HG03442 (cell line): ENCODE measurements around the gene TLCD2.
"Not testable (repeated sequence)": the region's sequence is repeated elsewhere in the genome, so short reads cannot be mapped to it uniquely, and the experiment has no call there.

Source experiments
- ATAC-seq: cut with Tn5 transposase; IDR thresholded peaks from one replicate; pipeline ENCODE4 v1.9.1; 2021; ENCODE audit warnings: mild to moderate bottlenecking, moderate library complexity; ENCODE audit not compliant: unreplicated experiment

The TLCD2 gene

DNA sequence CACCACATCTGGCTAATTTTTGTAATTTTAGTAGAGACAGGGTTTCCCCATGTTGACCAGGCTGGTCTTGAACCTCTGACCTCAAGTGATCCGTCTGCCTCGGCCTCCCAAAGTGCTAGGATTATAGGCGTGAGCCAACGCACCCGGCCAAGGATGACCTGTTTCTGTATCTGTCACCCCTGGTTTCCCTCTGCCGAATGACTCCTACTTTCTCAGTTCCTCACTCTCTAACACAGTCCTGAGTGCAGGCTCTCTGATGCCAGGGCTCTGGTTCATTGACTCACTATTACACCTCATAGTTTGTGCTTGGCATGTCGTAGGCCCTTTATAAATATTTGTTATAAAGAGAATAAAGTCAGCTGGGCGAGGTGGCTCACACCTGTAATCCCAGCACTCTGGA, 14.8 kb downstream of the TLCD2 start:
- ATAC-seq, result no peak

GRCh38 chr17:1693339-1693738, 16.8 kb downstream of the TLCD2 start:
- ATAC-seq, result no peak

GRCh38 chr17:1690544-1691221, 19.5 kb downstream of the TLCD2 start:
- ATAC-seq, result no peak

GRCh38 chr17:1688405-1688804, 21.8 kb downstream of the TLCD2 start:
- ATAC-seq, result not testable (repeated sequence)

GRCh38 chr17:1686086-1686485, 24.1 kb downstream of the TLCD2 start:
- no peak for ATAC-seq

GRCh38 chr17:1684378-1685189, 25.6 kb downstream of the TLCD2 start, which contains the start of gene PRPF8:
Gene PRPF8 (minus strand): TSS chr17:1684867. CDS start chr17:1684571, 296 bp downstream.
- peak; percentile 98 for ATAC-seq

- ATAC-seq, result no peak
Observed at GRCh38 chr17:1683459-1683858, 26.7 kb downstream of the TLCD2 start.

- ATAC-seq, result no peak
Observed at GRCh38 chr17:1676401-1676800, 33.8 kb downstream of the TLCD2 start.

DNA sequence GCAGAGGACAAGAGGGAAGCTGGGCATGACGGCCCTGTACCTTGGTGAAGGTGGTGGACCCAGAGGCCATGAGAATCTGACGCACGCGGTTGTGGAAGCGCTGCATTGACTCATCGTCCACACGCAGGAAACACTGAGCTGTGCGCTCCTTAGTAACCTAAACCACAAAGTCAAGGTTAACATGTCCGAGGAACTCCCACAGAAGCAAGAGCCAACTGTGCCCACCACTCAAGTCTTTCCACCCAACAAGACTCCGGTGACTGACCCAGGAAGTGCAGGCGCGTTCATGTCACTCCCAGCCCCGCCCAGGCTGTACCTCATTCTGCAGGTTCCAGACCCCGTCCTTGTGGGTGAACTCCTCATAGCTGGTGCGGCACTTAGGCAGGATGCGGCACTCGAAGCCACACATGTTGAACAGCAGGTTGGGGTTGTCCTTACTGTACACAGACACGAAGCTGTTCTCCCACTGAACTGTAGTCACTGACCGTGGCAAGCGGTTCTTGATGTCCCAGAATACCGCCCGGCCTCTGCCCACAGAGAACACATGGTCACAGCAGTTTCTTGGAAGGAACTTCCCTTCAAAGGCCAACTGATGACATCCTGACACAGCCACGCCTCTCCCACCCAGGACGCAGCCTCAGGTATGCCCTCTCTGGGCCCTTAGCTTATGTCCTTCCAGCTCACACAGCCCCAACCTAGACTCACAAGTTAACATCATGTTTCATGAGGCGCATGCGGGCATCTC, 37.0 kb downstream of the TLCD2 start:
- no peak for ATAC-seq

DNA sequence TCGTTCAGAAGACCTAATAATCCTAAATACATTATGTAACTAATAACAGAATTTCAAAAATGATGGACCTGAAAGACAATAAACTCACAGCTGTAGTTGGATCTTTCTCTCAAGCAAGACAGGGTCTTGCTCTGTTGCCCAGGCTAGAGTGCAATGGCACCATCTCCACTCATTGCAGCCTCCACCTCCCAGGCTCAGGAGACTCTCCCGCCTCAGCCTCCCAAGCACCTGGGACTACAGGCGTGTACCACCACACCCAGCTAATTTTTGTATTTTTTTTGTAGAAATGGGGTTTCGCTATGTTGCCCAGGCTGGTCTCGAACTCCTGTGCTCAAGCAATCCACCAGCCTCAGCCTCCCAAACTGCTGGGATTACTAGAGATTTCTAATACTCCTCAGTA, 46.2 kb downstream of the TLCD2 start:
- not testable (repeated sequence) for ATAC-seq

- ATAC-seq, result no peak
Observed at GRCh38 chr17:1661045-1661444, 49.1 kb downstream of the TLCD2 start.

DNA sequence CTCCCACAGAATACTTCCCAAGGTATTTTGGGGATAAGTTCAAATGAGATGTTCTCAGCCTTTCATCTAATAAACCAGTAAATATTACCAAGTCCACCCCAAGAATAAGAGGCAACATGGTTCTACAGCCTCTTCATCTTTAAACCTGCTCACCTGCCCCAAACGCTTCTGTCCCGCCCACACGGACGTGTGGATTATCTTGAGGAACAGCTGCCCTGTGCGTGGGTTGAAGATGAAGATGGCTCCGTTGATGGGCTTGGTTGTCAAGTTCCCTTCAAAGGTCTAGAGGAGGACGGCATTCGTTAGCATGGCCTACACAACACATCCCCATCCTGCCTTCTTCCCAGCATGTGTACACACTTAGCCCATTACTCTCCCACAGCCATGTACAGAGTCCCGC, 52.1 kb downstream of the TLCD2 start:
- no peak for ATAC-seq

GRCh38 chr17:1653735-1654134, 56.4 kb downstream of the TLCD2 start:
- ATAC-seq, result no peak

- not testable (repeated sequence) for ATAC-seq
Observed at GRCh38 chr17:1652794-1653193, 57.4 kb downstream of the TLCD2 start.
